Amniotic epithelial cell (primary cell): Measurements from ENCODE around the gene TOMT.
"Not testable (repeated sequence)": the region's sequence is repeated elsewhere in the genome, so short reads cannot be mapped to it uniquely, and the experiment has no call there.

Experiments used
- DNase-seq: peaks from one replicate; pipeline ENCODE4 v3.0.0-alpha.2; 2010; ENCODE audit warnings: low read depth

Gene TOMT

GRCh38 chr11:72127923-72128322 lies 22.2 kb downstream of the TOMT start:
- no peak for DNase-seq

- no peak for DNase-seq
Observed at GRCh38 chr11:72129381-72129780, 23.7 kb downstream of the TOMT start.

GRCh38 chr11:72132646-72133045 lies 26.9 kb downstream of the TOMT start:
- no peak for DNase-seq

- not testable (repeated sequence) for DNase-seq
Observed at GRCh38 chr11:72135473-72135872, 29.7 kb downstream of the TOMT start, which contains the start of gene FOLR3. FOLR3 (plus strand) TSS chr11:72135725; CDS start chr11:72135953, 228 bp downstream.

GRCh38 chr11:72135891-72136683 lies 30.4 kb downstream of the TOMT start:
- DNase-seq = no peak

GRCh38 chr11:72136684-72137262 lies 31.0 kb downstream of the TOMT start:
- DNase-seq = peak; percentile 6

- DNase-seq = no peak
Observed at GRCh38 chr11:72138821-72139390, 33.2 kb downstream of the TOMT start.

GRCh38 chr11:72139500-72139899 lies 33.8 kb downstream of the TOMT start:
- no peak for DNase-seq

GRCh38 chr11:72140661-72141060 lies 34.9 kb downstream of the TOMT start:
- DNase-seq = no peak

- peak; percentile 95 for DNase-seq
Observed at GRCh38 chr11:72141066-72141465, 35.3 kb downstream of the TOMT start.

- peak; percentile 37 for DNase-seq
Observed at GRCh38 chr11:72142086-72142485, 36.4 kb downstream of the TOMT start.

- DNase-seq = not testable (repeated sequence)
Observed at GRCh38 chr11:72142543-72142942, 36.8 kb downstream of the TOMT start.

GRCh38 chr11:72144807-72145565 lies 39.3 kb downstream of the TOMT start:
- DNase-seq = peak; percentile 80

- DNase-seq = no peak
Observed at GRCh38 chr11:72146625-72147024, 40.9 kb downstream of the TOMT start.

GRCh38 chr11:72150882-72151281 lies 45.2 kb downstream of the TOMT start:
- no peak for DNase-seq

GRCh38 chr11:72153874-72154273 lies 48.1 kb downstream of the TOMT start:
- DNase-seq = not testable (repeated sequence)

- no peak for DNase-seq
Observed at GRCh38 chr11:72154816-72155215, 49.1 kb downstream of the TOMT start.

GRCh38 chr11:72155751-72156150 lies 50.0 kb downstream of the TOMT start:
- DNase-seq = no peak

- DNase-seq = no peak
Observed at GRCh38 chr11:72157131-72157530, 51.4 kb downstream of the TOMT start.
